HG03432 (cell line): Measurements from ENCODE around the gene TMEM128.
"Not testable (repeated sequence)": the region's sequence is repeated elsewhere in the genome, so short reads cannot be mapped to it uniquely, and the experiment has no call there.

ENCODE experiments used
- ATAC-seq: cut with Tn5 transposase; IDR thresholded peaks from one replicate; pipeline ENCODE4 v1.9.1; 2021; ENCODE audit warnings: mild to moderate bottlenecking, moderate library complexity; ENCODE audit not compliant: unreplicated experiment

TMEM128 gene

GRCh38 chr4:4248029-4248884 lies at the start of gene TMEM128:
TSS of gene TMEM128 (minus strand) at chr4:4248223. CDS start at chr4:4248202, 21 bp downstream.
- peak; percentile 97 for ATAC-seq

GRCh38 chr4:4296283-4296846 lies 48.3 kb upstream of the TMEM128 start:
- no peak for ATAC-seq

GRCh38 chr4:4293279-4293678 lies 45.3 kb upstream of the TMEM128 start:
- ATAC-seq: no peak

GRCh38 chr4:4289941-4290850 lies 42.2 kb upstream of the TMEM128 start, which contains the start of the genes LYAR and ZBTB49:
TSS of gene LYAR (minus strand) at chr4:4290154. CDS start at chr4:4283742, 6,412 bp downstream.
TSS of gene ZBTB49 (plus strand) at chr4:4290251. CDS start at chr4:4299946, 9,695 bp downstream.
- ATAC-seq: peak; percentile 91

GRCh38 chr4:4289597-4289940 lies 41.5 kb upstream of the TMEM128 start:
- ATAC-seq: peak; percentile 28

GRCh38 chr4:4289055-4289454 lies 41.0 kb upstream of the TMEM128 start:
- ATAC-seq: no peak

GRCh38 chr4:4288098-4288497 lies 40.1 kb upstream of the TMEM128 start:
- ATAC-seq: no peak

- no peak for ATAC-seq
Observed at GRCh38 chr4:4284827-4285618, 37.0 kb upstream of the TMEM128 start.

- ATAC-seq: no peak
Observed at GRCh38 chr4:4281787-4282186, 33.8 kb upstream of the TMEM128 start.

GRCh38 chr4:4277531-4277930 lies 29.5 kb upstream of the TMEM128 start:
- no peak for ATAC-seq

GRCh38 chr4:4274226-4274625 lies 26.2 kb upstream of the TMEM128 start:
- no peak for ATAC-seq

- ATAC-seq: no peak
Observed at GRCh38 chr4:4271912-4272311, 23.9 kb upstream of the TMEM128 start.

- ATAC-seq: no peak
Observed at GRCh38 chr4:4270529-4270928, 22.5 kb upstream of the TMEM128 start.

GRCh38 chr4:4269856-4270255 lies 21.8 kb upstream of the TMEM128 start:
- no peak for ATAC-seq

- no peak for ATAC-seq
Observed at GRCh38 chr4:4269331-4269731, 21.3 kb upstream of the TMEM128 start.

GRCh38 chr4:4268776-4269175 lies 20.8 kb upstream of the TMEM128 start:
- ATAC-seq: no peak

GRCh38 chr4:4267981-4268380 lies 20.0 kb upstream of the TMEM128 start:
- ATAC-seq: no peak

- ATAC-seq: peak; percentile 78
Observed at GRCh38 chr4:4260185-4260751, 12.2 kb upstream of the TMEM128 start.

- ATAC-seq: no peak
Observed at GRCh38 chr4:4259484-4260100, 11.6 kb upstream of the TMEM128 start.

GRCh38 chr4:4257705-4258104 lies 9.7 kb upstream of the TMEM128 start:
- ATAC-seq: not testable (repeated sequence)
